Measurements from ENCODE around the gene CHD1. TPM values are rescaled to one million over a fixed set of nuclear protein-coding genes. Genes with fewer than 3 reads are reported as not detected.

Gene CHD1
- total and polyA plus RNA-seq, 9 of the 15 experiments (the other 6 are each of a cell fraction or from before 2014, with no cell fraction given) = 27.3 to 133 (median 58.7) TPM

DNA sequence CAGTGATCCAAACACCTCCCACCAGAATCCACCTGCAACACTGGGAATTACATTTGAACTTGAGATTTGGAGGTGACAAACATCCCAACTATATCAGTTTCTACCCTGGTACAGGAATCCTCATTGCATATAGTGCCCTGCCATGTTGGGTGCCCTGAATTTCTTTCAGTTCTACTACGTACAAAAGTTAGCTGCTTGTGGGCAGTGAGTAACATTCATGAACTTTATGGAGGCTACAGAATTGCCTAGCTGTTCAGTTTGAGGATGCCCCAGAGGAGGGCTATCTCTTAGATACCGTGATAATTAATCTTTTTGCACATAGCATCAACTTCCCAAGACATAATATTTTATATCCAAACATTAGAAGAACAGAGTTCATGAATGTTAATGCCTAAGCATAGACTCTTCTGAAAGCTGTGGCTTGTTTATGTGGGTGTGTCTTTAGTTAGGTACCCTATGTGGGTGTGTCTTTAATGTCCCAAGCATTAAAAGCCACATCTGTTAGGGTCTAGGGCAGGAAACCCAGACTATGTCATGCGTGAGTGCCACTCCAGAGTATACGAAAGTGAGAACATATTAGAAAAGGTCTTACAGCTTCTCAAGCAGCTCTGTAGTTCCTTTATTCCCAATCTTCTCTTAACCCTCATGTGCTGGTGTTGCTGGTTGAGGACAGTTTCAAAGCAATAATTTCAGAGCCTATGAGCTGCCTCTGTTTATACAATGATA lies 47.0 kb upstream of the CHD1 start (continued):
- no peak for TF ChIP-seq MGA (IDR thresholded peaks at IDR 0.05)
- TF ChIP-seq NCOR1 (IDR thresholded peaks at IDR 0.05) = no peak
- no peak for TF ChIP-seq STAT5B (CRISPR knock-in tag; IDR thresholded peaks at IDR 0.05)
- TF ChIP-seq ZFP91 (CRISPR knock-in tag; IDR thresholded peaks at IDR 0.05) = no peak
